Endodermal cell (in vitro differentiated cells): ENCODE measurements around the gene PYGL. TPM values are rescaled to one million over a fixed set of nuclear protein-coding genes. Genes with fewer than 3 reads are reported as not detected.
"Not testable (repeated sequence)": the region's sequence is repeated elsewhere in the genome, so short reads cannot be mapped to it uniquely, and the experiment has no call there.

Experiments used
- DNase-seq: peaks from one replicate; pipeline ENCODE4 v3.0.0-alpha.2; 2017
- H3K27ac ChIP-seq: 2 replicates; pipeline ENCODE4 v1.5.1; 2013; ENCODE audit warnings: mild to moderate bottlenecking, low read depth, low read length, moderate library complexity
- H3K27me3 ChIP-seq: 2 replicates; pipeline ENCODE4 v1.6.1; 2013; ENCODE audit warnings: mild to moderate bottlenecking, low read length, moderate library complexity; ENCODE audit not compliant: insufficient read depth, control insufficient read depth, poor library complexity, severe bottlenecking
- H3K36me3 ChIP-seq: 2 replicates; pipeline ENCODE4 v1.7.0; 2013; ENCODE audit warnings: mild to moderate bottlenecking, low read length, moderate library complexity; ENCODE audit not compliant: control insufficient read depth, insufficient read depth
- H3K4me1 ChIP-seq: one replicate; pipeline ENCODE4 v1.7.0; 2013; ENCODE audit warnings: low read length; ENCODE audit not compliant: control insufficient read depth, insufficient read depth
- H3K4me3 ChIP-seq: 2 replicates; pipeline ENCODE4 v1.5.1; 2013; ENCODE audit warnings: mild to moderate bottlenecking, low read length, moderate library complexity
- H3K9ac ChIP-seq: 2 replicates; pipeline ENCODE4 v1.6.1; 2013; ENCODE audit warnings: mild to moderate bottlenecking, low read length, moderate library complexity; ENCODE audit not compliant: poor library complexity, severe bottlenecking; ENCODE audit errors: extremely low read depth
- H3K9me3 ChIP-seq: 2 replicates; pipeline ENCODE4 v1.6.1; 2013; ENCODE audit warnings: mild to moderate bottlenecking, low read length, moderate library complexity; ENCODE audit not compliant: control insufficient read depth
- H3K27ac Mint-ChIP-seq: 2 replicates; pipeline ENCODE4 v1.8.0; 2020; ENCODE audit warnings: mixed read lengths
- H3K27me3 Mint-ChIP-seq: 2 replicates; pipeline ENCODE4 v1.8.0; 2021; ENCODE audit warnings: mild to moderate bottlenecking, mixed read lengths; ENCODE audit not compliant: insufficient read depth
- H3K36me3 Mint-ChIP-seq: 2 replicates; pipeline ENCODE4 v1.8.0; 2020; ENCODE audit warnings: low read depth, mixed read lengths
- H3K4me1 Mint-ChIP-seq: 2 replicates; pipeline ENCODE4 v1.8.0; 2020; ENCODE audit warnings: mixed read lengths
- H3K4me3 Mint-ChIP-seq: 2 replicates; pipeline ENCODE4 v1.8.0; 2020; ENCODE audit warnings: mild to moderate bottlenecking, moderate library complexity, mixed read lengths
- H3K9me3 Mint-ChIP-seq: 2 replicates; pipeline ENCODE4 v1.8.0; 2020; ENCODE audit warnings: mild to moderate bottlenecking, mixed read lengths
- WGBS, 2 experiments: methylation state at CpG; one replicate each; pipeline versions ENCODE4 v1.1.5 to v1.1.7; 2013; ENCODE audit warnings: missing lambda C conversion rate in 2 of 2, mixed read lengths in 1 of 2; ENCODE audit not compliant: insufficient coverage in 1 of 2, insufficient read length in 1 of 2; 5-methylcytosine and 5-hydroxymethylcytosine counted together
- total RNA-seq, 2 donors: library from RNA; stranded (reverse); fragmentation: NEBNext Ultra II Directional in 1 of 2; extraction: Animal tissue kit (Norgen Biotek cat#: 25700) in 1 of 2; gene quantifications; 2 replicates in 1 of 2; 3 replicates in 1 of 2; pipeline ENCODE4 v1.2.1, GENCODE V29; 2021
- TF ChIP-seq, protein P1 (sequence below): fragments of 200-600 bp; sonication (generic); conservative IDR thresholded peaks from 2 replicates; pipeline ENCODE4 v1.5.0; 2021; ENCODE audit warnings: antibody characterized with exemption, mild to moderate bottlenecking

Gene PYGL
- total RNA-seq, 2 donors from 2014 or later, result 38.1 to 41.5 TPM

DNA sequence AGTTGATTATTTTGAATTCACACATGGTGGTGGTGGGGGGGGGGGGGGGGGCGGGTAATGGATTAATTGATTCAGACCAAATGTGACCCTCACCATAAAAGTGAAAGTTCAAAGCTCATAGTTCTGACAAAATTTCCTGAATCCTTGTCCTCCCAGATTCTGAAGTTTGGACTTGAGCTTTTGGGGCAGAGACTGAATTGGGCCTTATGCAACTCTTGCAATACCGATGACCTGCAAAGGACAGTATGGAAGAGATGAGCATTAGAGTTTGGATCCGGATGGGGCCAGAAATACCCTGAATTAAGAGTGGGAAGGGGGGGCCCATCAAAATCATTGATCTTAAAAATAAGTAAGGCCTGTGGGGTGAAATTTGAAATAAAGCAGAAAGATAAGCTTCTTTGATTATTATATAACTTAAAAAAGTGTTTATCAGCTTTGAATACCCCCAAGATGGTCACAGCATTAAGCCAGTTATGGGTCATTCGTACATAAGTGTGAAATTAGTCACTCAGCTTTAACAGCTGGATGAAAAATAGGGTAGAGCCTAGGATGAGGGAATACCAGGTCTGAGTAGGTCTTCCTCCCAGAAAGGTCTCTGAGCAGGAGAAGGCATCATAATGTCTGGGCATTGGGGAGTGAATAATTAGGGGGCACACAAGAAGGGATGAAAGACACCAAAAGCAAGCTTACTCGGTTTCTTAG lies 2.1 kb upstream of the PYGL start:
- Mint-ChIP-seq H3K9me3 (peaks cover 9% of the 10 kb centered on the region), H3K4me1 (peaks cover 3% of the 10 kb centered on the region), H3K4me3 (no peak overlapping the region), H3K27me3 (peaks cover 5% of the 10 kb centered on the region), H3K36me3 (peaks cover 6% of the 10 kb centered on the region), H3K27ac (no peak overlapping the region)
- no peaks in the 10 kb centered on the region for H3K4me1 ChIP-seq
- no peaks in the 10 kb centered on the region for H3K36me3 ChIP-seq
- no peak overlapping the region for H3K27ac ChIP-seq
- H3K9ac ChIP-seq, result no peak overlapping the region
- no peak for DNase-seq
- H3K27me3 ChIP-seq, result peaks cover 7% of the 10 kb centered on the region
- H3K4me3 ChIP-seq, result no peak overlapping the region
- H3K9me3 ChIP-seq, result no peaks in the 10 kb centered on the region
- WGBS, 2 experiments, result 90 to 92% methylated on average over 3 to 4 of the region's 5 CpGs
- TF ChIP-seq, protein P1, sequence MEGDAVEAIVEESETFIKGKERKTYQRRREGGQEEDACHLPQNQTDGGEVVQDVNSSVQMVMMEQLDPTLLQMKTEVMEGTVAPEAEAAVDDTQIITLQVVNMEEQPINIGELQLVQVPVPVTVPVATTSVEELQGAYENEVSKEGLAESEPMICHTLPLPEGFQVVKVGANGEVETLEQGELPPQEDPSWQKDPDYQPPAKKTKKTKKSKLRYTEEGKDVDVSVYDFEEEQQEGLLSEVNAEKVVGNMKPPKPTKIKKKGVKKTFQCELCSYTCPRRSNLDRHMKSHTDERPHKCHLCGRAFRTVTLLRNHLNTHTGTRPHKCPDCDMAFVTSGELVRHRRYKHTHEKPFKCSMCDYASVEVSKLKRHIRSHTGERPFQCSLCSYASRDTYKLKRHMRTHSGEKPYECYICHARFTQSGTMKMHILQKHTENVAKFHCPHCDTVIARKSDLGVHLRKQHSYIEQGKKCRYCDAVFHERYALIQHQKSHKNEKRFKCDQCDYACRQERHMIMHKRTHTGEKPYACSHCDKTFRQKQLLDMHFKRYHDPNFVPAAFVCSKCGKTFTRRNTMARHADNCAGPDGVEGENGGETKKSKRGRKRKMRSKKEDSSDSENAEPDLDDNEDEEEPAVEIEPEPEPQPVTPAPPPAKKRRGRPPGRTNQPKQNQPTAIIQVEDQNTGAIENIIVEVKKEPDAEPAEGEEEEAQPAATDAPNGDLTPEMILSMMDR, result no peak

DNA sequence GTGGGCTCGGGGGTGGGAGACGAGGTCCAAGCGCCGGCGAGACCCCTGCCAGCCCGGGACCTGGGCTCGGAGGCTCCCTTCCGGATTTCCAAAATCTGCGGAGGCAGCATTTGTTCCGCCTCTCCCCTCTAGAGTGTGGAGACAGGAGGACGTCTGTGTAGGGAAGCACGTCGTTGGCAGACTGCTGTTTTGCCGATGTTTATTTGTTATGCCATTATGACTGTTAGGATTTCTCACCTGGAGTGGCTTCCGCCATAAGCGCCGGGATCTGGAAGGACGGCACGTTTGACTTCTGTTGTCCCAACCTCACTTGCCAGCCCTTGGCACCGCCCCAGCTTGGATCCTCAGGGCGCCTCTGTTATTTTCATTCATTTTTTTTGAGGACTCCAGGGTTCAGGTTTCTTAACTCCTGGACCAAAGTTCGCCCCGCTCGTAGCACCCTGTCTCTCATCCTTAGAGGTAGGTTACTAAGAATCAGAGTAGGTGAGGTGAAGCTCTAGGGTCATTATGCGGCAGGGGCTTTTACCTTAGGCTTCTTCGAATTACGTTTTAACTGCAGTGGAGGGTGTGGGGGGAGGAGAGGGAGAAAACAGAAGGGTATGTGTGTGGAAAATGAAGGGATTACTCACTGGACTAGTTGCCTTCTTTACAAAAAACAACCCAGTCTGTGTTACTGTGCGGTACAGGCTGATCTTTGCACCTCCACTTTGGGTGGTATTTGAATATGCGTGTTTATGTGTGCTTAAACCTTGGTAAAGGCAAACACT lies 547 bp upstream of the PYGL start:
- TF ChIP-seq, protein P1, result no peak
- 0 to 10% methylated on average over 4 to 28 of the region's 29 CpGs for WGBS, 2 experiments
- peaks cover 5% of the 10 kb centered on the region for H3K27me3 Mint-ChIP-seq
- Histone ChIP-seq H3K4me1 (no peaks in the 10 kb centered on the region), H3K27me3 (peaks cover 7% of the 10 kb centered on the region), H3K9me3 (no peaks in the 10 kb centered on the region), H3K27ac (no peak overlapping the region), H3K4me3 (peak overlapping the region; percentile 90), H3K9ac (peak overlapping the region; percentile 55), H3K36me3 (no peaks in the 10 kb centered on the region)
- H3K4me3 Mint-ChIP-seq, result peak overlapping the region; percentile 80
- no peak overlapping the region for H3K27ac Mint-ChIP-seq
- H3K9me3 Mint-ChIP-seq, result peaks cover 9% of the 10 kb centered on the region
- no peak for DNase-seq
- H3K36me3 Mint-ChIP-seq, result peaks cover 6% of the 10 kb centered on the region
- H3K4me1 Mint-ChIP-seq, result peaks cover 3% of the 10 kb centered on the region

DNA sequence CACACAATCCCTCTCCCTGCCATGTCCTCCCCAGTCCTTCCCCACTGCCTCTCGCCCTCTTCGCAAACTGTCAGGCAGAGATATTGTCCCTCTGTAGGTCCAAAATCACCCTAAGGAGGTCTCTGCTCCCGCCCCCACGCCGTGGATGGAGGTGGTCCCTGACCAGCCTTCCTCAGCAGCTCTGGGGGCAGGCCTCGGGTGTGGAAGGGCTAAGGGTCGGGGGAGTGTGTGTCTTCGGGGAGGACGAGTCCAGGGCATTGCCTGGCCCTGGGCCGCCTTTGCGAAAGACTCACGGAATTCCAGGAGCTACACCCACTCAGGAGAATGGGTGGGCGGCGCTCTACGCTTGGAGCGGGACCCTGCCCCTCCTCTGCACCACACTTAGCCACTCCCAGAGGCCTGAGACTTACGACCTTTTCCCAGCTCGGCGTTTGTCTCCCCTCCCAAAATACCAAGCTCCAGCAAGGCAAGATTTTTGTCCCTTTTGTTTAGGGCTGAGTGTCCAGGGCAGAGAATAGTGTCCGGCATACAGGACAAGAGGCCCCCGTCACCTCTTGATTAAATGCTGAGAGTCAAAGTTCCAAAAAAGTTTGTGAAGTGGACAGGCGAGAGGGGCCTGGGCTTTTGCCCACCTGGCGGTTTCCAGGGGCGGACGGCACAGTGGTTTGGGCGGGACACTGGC lies 881 bp downstream of the PYGL start:
- WGBS, 2 experiments, result 2 to 6% methylated on average over 10 to 26 of the region's 26 CpGs
- Histone ChIP-seq H3K36me3 (no peaks in the 10 kb centered on the region), H3K4me3 (peak overlapping the region; percentile 90), H3K9ac (peak overlapping the region; percentile 55), H3K27ac (no peak overlapping the region), H3K9me3 (no peaks in the 10 kb centered on the region), H3K4me1 (no peaks in the 10 kb centered on the region), H3K27me3 (peaks cover 7% of the 10 kb centered on the region)
- Mint-ChIP-seq H3K36me3 (peaks cover 6% of the 10 kb centered on the region), H3K4me3 (peak overlapping the region; percentile 80), H3K4me1 (peaks cover 3% of the 10 kb centered on the region), H3K27me3 (peaks cover 5% of the 10 kb centered on the region), H3K9me3 (peaks cover 3% of the 10 kb centered on the region), H3K27ac (peak overlapping the region; percentile 86)
- DNase-seq, result peak; percentile 85
- TF ChIP-seq, protein P1, result no peak

DNA sequence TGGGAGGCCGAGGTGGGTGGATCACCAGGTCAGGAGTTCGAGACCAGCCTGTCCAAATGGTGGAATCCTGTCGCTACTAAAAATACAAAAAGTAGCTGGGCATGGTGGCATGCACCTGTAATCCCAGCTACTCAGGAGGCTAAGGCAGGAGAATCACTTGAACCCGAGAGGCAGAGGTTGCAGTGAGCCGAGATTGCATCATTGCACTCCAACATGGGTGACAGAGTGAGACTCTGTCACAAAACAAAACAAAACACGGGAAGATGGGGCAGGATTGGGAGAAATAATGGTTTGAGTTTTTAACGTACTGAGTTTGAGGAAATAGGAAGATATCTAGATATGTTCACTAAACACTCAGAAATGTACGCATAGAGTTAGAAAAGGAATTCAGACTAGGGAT lies 2.6 kb downstream of the PYGL start:
- H3K27ac ChIP-seq, H3K9me3 Mint-ChIP-seq, DNase-seq, H3K9ac ChIP-seq, H3K36me3 Mint-ChIP-seq, H3K9me3 ChIP-seq, H3K27ac Mint-ChIP-seq, H3K4me1 ChIP-seq, H3K4me1 Mint-ChIP-seq, H3K4me3 Mint-ChIP-seq, H3K4me3 ChIP-seq, H3K27me3 ChIP-seq, H3K27me3 Mint-ChIP-seq, H3K36me3 ChIP-seq: not testable (repeated sequence)
- 91 to 95% methylated on average over 8 of the region's 8 CpGs for WGBS, 2 experiments
